Measurements from ENCODE around the gene CCDC92.

The CCDC92 gene

DNA sequence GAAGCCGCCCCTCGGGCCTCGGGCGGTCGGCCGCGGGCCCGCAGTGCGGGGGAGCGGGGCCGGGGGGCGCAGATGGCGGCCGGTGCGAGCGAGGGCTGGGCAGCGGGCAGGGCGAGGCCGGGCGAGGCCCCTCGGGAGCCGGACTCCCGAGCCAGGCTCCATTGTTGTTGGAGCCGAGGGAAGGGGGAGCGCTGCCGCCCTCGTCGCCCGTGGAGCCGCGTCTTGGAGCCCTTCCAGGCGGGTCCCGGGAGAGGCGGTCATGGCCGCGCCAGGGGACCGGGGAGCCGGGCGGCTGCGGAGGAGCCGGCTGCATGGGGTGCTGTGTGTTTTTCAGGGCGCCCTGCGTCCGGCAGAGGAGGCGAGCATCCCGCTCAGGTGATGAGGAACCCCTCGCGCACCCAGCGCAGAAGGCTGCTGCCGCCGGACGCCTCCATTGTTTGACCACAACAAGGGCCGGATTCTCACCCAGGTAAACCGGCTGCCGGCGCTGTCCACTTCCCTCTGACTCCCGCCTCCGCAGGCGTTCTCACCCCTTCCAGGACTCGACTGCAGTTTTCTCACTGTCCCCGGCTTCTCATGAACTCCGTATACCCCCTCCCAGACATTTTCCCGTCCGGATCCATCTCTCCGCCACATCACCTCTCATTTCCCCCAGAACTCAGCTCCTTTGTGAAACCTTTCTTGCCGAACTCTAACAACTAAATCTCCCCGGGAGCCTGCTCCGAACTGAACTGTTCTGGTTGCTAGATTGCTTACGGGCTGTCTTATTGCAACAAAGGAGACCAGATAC lies 1.1 kb upstream of the CCDC92 start:
- DNase-seq: peak; percentile 9

DNA sequence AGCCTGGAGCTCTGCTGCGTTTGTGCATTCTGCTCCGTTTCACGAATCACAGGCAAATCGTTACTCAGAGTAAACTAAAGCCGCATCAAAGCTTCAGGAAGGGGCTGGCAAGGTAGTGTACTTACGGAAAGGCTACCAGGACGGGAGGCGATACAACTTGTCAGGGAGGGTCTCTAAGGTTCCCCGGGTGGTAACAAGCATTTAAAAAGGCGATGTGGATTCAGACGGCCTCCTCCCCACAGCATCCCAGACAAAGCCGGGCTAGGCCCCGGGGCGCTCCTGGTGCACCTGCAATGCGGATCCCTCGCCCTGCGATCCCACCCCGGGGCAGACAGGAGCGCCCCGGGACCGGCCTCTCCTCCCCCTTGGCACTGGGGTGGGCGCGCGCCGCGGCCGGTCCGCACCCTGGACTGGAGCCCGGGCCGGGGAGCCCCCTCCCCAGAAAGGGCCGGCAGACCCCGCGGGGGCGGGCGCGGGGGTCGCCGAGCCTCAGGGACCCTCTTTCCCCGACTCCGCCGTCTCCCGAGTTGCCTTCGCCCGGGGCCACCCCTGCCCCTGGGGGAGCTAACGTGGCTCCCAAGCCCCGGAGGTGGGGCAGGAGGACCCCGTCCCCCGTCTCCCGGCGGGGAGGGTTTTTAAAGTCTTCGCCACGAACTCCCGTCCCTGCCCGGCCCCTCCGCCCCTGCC lies 718 bp downstream of the CCDC92 start:
- DNase-seq: peak; percentile 38

DNA sequence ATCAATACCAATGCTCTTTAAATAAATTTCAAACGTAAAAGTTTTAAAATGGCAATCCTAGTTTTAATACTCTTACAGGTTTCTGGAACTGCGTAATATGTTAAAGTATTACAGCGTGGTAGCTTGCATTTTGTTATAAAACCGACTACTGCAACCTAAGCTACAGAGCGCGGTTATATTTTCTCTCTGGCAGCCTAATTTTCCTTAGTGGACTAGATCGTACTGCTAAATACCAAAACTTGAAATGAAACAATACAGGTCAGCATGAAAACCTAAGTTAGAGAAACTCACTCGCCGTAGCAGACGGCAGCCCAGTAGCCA lies 1.2 kb downstream of the CCDC92 start:
- DNase-seq: no peak

DNA sequence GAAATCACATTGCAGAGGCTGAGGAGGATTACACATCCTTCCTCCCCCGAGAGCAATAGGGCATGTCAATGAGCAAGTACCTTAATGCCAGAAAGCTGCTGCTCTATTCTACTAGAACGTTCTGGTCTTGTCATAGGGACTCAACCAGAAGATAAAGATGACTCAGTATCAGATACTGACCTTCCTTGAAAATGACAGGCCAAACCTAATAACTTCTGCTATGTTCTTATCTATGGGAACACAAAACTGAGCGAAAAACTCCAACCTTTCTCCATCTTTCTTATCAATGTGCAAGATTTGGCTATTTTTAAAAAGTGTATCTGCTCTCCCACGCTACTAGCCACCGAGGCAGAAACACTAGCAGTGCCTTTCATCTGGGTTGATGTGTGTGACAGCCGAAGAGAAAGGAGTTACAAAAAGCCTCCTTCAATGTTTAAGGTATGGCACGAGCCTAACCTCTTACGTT lies 5.5 kb downstream of the CCDC92 start:
- no peak for DNase-seq

DNA sequence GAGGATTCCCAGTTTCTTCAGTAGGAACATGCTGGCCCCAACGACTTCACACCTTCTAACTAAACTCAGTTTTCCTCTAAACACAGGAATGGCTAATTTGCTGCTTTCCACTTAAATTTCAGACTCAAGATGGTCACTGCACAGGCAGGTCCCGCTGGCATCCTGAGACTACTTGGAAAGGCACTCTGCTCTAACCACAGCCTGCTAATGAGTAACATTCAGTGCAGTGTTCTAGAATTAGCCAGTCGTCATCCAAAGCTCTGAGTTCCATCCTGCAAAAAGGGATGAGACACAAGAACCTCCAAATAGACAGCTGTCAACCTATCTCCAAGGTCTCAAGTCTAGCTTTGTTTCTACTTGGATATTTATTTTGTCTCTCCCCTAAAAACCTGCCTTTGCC lies 6.0 kb downstream of the CCDC92 start:
- no peak for DNase-seq

DNA sequence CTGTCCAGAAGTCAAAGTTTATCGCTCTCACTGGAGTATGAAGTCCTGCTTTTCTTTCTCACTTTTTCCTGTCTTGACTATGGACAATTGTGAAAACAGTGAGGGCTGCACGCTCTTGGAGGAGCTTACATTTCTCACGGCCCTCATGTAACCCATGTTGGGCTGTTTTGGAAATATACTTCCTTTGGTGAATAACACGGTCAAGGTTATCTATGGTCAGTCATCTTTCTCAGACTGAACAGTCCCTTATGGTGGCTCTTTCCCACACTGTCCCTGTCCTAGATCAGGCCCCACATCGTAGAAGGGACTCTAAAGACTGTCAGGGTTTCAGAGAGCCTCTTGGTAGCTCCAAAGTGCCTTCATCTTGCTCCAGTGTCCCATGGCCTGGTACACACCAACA lies 7.2 kb downstream of the CCDC92 start:
- DNase-seq: no peak

DNA sequence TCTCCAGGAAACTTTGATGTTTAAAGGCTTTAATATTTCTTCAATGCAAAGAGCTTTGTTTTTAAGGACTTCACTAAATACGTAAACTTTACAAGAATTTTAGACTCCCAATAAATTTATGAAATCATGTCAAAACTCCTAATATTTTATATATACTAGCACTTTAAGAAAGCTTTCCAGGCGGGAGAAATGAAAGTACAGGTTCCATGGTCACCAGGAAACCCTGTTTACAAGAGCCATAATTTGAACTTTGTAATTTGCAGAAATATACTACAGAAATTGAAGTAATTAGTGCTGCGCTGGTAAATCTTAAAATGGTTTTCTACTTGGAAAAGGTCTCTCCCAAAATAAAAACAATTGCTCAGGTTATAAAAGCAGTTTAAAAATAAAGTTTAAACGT lies 8.8 kb downstream of the CCDC92 start:
- no peak for DNase-seq

DNA sequence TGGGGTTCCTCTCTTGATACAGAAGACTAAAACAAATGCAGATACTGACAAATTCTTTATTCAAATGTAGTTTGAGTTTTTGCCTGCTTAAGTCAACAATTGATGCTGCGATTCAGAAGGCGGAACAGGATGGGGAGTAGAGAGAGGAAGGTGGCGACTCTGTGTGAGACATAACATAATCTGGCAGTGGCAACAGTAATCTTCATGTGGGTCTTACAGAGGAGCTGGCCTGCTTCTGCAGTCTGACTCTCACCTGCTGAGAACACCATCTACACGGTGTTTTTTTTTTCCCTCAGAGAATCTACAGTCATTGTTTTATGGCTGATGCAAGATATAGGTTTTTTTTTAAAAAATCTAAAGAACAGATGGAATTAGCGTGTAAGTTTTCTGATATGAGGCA lies 10.1 kb downstream of the CCDC92 start:
- DNase-seq: no peak

DNA sequence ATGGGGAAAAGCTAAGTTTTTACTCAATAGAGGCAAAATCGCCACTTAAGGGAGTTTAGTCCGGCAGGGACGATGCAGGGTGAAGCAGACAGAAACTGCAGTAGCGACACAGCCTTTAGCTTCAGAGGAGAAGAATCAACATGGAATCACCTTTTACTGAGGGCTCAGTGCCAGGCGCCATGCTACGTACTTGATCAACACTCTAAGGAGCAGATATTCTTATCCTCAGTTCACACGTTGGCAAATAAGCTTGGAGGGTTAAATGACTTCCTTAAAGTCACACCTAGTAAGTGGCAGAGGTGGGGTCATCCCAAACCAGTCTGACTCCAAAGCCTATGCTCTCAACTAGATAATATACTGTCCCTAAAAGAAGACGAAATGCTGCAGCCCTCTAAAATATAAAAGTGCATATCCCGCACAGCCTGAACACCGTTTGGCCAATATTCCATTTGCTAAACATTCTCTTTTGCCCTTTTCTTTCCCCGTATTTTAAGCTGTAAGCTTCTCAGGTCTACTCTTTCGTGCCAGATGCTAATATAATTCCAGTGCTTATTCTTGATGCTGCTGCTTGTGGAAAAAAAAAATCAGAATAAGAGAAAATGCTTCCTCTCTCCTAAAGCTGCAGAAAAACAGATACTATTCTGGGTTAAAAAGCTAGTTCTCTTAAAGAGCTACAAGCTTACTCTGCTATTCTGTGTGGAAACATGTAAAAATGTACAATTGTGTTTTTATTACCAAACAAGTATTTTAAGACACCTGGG lies 10.9 kb downstream of the CCDC92 start:
- DNase-seq: no peak

DNA sequence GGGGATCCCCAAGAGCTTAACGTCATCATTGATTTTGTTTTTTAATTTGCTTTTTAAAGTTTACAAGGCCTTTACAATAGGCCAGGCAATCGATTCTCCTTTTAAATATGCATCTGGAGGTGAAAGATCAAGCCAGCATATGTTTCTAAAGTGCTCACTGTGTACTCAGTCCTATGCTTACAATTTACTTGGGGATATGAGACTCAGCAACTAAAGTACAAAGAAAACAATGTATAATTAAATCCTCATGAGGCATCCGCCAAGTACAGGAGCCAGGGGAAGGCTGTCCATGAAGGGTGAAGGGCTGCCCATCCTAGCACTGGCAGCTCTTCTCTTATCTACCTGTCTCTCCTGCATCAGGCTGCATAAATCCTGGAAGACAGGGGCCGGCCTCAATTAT lies 11.8 kb downstream of the CCDC92 start:
- no peak for DNase-seq

DNA sequence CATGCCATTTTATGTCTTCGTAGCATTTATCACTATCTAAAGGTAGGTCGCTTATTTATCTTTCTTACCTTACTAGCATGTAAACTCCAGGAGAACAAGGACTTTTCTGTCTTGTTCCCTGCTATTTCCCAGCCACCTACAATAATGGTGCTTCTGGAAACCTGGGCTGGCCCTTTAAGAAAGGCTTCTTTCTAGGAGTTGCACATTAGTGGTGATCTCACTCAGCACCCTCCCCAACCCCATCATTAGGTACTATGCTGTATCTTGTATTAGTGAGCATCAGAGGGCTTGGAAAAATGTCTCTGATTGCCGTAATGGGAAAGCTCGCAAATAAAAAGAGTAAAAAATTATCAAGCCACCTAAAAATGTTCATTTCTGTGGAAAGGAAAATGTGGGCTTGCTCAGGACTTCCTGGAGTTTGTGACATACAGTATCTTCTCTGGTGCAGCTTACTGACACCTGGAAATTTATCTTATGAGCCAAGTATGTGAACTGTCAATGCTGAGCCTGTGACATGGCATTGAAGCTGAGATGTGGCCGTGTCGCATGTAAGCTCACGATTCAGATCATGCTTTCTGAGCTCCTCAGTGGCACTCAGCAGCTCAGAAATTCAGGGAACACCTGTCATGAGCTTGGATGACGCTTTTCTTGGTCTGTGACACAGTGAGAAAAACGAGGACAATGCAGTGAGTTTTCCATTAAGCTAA lies 12.4 kb downstream of the CCDC92 start:
- DNase-seq: no peak

DNA sequence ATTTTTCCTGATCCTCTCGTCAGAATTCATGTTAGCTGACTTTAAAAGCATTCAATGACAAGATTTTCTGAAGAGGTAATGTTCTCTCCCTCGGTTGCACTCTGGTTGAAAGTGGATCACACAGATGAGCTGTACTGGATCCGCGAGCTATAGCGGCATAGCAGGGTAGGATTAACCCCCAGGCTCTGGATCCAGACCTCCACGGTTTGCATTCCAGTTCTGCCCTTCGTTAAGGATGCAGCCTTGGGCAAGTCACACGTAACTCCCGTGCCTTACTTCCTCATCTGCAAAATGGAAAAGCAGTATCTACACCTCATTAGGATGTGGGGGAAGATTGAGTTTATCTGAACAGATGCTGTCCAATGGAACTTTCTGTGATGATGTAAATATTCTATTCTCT lies 13.8 kb downstream of the CCDC92 start:
- no peak for DNase-seq

DNA sequence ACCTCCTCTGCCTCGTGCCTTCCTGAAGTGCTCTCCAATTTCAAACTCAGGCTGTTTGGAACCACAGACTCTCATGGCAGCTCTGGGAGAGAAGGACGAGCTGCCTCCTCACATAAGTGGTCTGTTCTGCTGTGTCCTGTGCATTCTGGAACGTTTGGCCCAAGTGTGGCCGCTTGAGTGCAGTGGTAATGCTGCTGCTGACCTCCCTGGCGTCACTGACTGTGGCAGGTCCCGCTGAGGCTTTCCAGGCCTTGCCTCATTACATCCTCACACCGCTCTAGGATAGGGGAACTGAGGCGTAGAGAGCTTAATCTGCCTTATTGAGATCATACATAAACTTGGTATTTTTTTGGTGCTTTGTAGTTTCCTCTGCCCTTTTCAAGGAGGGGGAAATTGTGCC lies 14.2 kb downstream of the CCDC92 start:
- no peak for DNase-seq

DNA sequence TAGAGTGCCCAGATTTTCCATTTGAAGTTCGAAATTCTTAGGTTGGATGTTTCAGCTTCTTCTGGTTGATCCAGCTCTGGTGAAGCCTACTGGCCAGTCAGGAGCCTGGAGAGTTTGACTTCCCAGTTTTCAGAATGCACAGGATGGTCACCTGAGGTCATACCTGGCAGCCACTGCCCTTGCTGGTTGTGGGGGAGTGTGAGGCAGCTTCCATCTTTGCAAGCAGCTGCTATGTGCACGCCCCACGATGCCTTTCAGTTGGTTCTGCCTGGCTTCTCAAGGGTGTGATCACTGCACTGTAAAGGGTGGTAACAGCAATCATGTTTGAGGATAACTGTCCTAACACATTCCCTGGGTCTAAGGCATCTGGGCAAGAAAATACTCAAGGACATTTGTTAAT lies 15.4 kb downstream of the CCDC92 start:
- DNase-seq: no peak

DNA sequence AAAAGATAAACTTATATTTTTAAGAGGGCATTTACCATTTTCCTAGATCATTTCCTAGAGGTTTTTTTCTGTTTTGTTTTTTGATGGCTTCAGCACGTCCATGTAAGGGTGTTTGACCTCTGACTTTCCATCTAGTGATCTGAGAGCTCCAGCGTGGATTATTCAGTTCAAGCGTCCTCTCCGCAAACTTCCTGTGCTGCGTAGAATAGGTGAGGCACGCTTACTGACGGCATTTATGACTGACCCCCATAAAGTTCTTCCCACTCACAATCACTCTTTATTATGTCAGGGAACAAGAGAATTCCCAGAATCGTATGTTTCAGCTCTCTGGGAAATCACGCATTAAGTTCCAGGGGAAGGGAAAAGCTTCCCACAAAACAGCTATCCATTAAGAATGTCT lies 16.4 kb downstream of the CCDC92 start:
- DNase-seq: no peak

DNA sequence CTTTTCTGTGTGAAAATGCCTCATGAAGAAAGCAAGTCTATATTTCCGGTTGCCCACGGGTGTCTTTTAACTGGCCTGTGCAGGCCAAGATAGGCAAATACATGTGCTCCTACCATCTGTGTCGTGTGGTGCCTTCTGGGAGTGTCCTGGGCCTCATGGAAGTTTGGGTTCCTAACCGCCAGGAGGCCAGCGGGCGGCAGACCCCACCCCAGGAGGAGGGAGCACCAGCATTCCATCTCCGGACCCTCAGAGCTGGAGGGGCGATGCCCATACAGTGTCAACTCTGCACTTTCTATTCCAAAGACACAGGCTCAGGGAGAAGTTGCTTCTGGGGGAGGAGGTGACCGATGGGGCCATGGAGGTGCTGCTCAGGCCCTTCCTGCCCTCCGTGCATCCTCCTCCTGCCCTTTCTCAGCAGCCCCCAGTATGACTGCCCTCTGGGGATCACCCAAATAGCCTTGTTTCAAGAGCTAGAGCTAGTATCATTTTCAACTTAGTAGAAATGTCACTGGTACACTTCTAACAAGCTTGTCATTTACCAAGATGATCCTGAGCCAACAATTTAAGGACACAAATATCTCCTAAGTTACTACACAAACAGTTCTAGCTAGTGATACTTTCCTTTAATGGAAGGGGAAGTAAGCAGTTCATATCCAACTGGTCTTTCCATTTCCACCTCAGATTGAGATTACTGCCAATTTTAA lies 17.8 kb downstream of the CCDC92 start:
- no peak for DNase-seq

DNA sequence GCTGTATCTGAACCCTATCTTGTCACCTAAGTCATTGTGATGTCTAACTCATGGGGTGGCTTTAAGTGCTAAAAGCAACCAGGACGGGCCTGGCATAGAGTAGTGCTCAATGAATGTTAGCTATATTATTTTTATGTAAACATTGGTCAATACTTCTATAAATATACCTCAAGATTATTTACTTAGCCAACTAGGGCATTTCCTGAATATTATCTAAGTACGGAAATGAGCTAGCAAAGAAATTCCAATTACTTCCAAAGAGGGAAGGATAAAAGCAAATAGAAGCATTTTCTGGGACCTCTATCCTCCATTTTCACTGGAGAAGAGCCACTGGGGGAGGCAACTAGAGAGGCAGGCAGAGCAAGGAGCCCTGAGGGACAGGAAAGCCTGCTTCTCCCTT lies 20.6 kb downstream of the CCDC92 start:
- DNase-seq: no peak

DNA sequence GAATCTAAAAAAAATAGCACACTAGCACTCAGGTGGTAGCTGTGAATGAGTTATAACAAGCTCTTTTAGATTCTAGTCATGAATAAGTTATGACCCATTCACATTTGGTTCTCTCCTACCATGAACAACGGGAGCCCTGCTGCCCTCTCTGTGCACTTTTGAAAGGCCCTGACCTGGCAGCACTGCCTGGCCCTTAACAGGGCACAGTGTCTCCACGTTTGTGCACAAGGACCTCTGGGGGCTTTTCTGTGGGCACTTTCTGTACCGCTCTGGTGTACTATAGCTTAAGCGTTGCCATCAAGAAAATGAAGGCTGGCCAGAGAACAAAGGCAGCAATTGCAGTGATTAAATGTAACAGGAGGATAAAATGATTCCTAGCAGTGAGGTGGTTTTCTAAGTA lies 21.2 kb downstream of the CCDC92 start:
- no peak for DNase-seq

DNA sequence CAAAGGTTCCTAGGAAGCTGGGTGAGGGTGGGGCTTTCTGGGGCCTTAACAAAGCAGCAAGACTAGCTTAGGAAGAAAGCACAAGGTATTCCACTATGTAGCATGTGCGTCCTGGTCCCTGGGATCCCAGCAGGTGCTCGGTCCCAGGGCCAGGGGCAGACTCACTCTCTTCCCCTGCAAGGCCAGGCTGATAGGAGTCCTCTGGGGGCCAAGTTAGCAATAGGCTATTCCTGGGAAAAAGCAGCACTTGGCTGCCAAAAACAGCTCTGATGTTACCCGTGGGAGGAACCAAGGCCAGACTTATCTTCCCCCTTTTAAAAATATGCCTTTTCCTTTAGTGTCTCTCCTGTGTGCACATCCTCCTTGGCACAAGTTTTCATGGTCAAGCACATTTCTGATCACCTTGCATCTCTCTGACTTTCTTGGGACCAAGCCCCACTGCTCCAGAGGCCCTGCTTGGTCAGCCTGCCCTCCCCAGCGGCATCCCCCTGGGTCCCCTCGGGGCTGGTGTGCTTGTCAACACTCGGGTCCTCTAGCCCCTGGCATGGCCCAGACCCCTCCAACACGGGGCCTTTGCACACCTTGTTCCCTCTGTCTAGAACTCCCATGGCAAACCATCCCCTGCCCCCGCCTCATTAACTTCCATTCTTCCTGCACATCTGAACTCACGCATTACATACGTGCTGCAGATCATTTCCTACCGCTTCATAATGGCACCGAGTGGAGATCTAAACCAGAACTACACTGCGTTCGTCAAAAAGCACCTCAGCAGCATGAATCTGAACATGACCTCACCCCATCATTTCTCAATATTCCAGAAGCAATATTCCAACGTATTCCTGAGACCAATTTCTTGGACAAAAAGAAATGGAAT lies 21.9 kb downstream of the CCDC92 start:
- DNase-seq: no peak

DNA sequence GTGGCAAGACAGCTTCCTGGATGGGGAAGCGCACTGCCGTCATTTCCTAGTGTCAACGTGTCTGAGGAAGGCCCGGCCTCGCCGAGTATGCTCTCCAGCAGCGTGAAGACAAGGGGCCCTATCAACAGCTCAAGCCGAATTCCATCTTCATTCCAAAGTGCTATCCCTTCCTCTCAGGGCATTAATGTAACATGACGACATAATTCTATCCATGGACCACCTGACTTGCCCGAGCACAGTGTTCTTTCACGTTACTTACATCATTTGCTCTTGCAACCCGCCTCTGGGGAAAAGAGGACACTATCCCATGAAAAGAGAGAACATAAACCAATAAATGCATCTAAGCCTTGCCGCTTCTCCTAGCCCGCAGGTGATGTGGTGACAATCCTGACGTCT lies 22.9 kb downstream of the CCDC92 start:
- DNase-seq: no peak
